ENCODE measurements around the gene OSM.

DNA sequence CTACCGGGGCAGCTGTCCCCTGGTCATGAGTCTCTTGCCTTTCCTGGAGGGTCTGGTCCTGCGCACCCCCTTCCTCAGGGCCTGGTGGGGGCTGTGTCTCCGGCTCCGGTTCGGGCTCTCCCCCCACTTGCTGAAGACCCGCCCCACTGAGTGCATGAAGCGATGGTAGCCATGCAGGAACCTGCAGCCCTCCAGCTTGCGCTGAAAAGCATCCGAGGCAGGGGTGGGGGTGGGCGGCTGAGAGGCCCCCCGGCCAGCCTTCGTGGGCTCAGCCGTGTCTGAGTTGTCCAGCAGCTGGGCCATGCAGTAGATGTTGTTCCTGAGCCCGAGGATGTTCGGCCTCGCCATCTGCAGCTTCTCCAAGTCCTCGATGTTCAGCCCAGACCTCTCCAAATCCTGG is 2.8 kb downstream of the OSM start:
- no peak for TF ChIP-seq EZH2 (IDR thresholded peaks at IDR 0.05; ENCODE audit: borderline replicate concordance, low read depth, low read length, severe bottlenecking)
- TF ChIP-seq, protein P1, sequence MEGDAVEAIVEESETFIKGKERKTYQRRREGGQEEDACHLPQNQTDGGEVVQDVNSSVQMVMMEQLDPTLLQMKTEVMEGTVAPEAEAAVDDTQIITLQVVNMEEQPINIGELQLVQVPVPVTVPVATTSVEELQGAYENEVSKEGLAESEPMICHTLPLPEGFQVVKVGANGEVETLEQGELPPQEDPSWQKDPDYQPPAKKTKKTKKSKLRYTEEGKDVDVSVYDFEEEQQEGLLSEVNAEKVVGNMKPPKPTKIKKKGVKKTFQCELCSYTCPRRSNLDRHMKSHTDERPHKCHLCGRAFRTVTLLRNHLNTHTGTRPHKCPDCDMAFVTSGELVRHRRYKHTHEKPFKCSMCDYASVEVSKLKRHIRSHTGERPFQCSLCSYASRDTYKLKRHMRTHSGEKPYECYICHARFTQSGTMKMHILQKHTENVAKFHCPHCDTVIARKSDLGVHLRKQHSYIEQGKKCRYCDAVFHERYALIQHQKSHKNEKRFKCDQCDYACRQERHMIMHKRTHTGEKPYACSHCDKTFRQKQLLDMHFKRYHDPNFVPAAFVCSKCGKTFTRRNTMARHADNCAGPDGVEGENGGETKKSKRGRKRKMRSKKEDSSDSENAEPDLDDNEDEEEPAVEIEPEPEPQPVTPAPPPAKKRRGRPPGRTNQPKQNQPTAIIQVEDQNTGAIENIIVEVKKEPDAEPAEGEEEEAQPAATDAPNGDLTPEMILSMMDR (IDR thresholded peaks at IDR 0.05; ENCODE audit: extremely low read depth in 1 of 2, insufficient read depth in 1 of 2, low read depth in 1 of 2, low read length in 2 of 2) = no peak
- TF ChIP-seq POLR2A (IDR thresholded peaks at IDR 0.05; ENCODE audit: low read depth, low read length) = no peak

Data from endothelial cell of umbilical vein (primary cell).